ENCODE measurements around the gene SPNS1. TPM values are rescaled to one million over a fixed set of nuclear protein-coding genes. Genes with fewer than 3 reads are reported as not detected.

The SPNS1 gene
- polyA plus RNA-seq, 1 experiment = 23.6 TPM

DNA sequence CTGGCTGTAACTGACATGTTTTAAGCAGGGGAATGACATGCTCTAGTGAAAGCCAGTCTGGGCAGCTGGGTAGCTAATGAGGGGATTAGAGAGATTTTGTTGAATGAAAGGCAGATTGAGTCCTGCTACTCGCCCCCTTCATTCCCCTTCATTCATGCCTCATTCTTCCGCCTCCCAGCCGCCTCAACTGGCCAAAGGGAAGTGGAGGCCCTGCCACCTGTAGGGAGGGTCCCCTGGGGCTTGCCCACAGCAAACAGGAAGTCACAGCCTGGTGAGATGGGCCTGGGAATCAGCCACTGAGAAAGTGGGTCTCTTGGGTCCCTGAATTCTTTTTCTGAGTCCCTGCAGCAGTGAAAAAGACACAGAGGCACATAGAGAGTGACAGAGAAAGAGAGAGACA lies 43.9 kb upstream of the SPNS1 start:
- no peak overlapping the region for H3K27ac ChIP-seq (ENCODE audit: low read depth, low read length)
- TF ChIP-seq CTCF (IDR thresholded peaks at IDR 0.05; ENCODE audit: low read depth, low read length) = no peak
- no peak overlapping the region for H3K4me3 ChIP-seq (ENCODE audit: low read depth, low read length)
- POLR2A ChIA-PET = no interaction called here
- no peaks in the 10 kb centered on the region for H3K27me3 ChIP-seq (ENCODE audit: control insufficient read depth, insufficient read depth, low read length)
- CTCF ChIA-PET = no interaction called here
- H3K9me3 ChIP-seq (ENCODE audit: control insufficient read depth, insufficient read depth, low read length) = no peaks in the 10 kb centered on the region
- DNase-seq (ENCODE audit: low read depth, low spot score) = no peak

DNA sequence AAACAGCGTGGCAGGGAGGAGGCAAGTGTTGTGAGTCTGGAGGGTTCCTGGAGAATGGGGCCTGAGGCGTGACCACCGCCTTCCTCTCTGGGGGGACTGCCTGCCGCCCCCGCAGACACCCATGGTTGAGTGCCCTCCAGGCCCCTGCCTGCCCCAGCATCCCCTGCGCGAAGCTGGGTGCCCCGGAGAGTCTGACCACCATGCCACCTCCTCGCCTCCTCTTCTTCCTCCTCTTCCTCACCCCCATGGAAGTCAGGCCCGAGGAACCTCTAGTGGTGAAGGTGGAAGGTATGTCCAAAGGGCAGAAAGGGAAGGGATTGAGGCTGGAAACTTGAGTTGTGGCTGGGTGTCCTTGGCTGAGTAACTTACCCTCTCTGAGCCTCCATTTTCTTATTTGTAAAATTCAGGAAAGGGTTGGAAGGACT lies 42.8 kb upstream of the SPNS1 start, which contains the start of gene CD19:
CD19 (plus strand) TSS at position 171 of the 425 bp plus-strand sequence; CDS start at position 201, 30 bp downstream.
- no peak within 1 kb of the TSS for H3K27ac ChIP-seq (ENCODE audit: low read depth, low read length)
- H3K27me3 ChIP-seq (ENCODE audit: control insufficient read depth, insufficient read depth, low read length) = no peaks in the 10 kb centered on the region
- TF ChIP-seq CTCF (IDR thresholded peaks at IDR 0.05; ENCODE audit: low read depth, low read length) = no peak
- ChIA-PET CTCF (interaction anchor here (0.6 to 1.4 kb wide), 2 partner anchors 14 to 79 kb away, joined by 3 to 5 read pairs; no protein-coding TSS in a partner anchor), POLR2A (no interaction called here)
- H3K9me3 ChIP-seq (ENCODE audit: control insufficient read depth, insufficient read depth, low read length) = peaks cover 5% of the 10 kb centered on the region; the same call in 1 of the 2 replicates
- DNase-seq (ENCODE audit: low read depth, low spot score) = no peak
- no peak within 1 kb of the TSS for H3K4me3 ChIP-seq (ENCODE audit: low read depth, low read length)

DNA sequence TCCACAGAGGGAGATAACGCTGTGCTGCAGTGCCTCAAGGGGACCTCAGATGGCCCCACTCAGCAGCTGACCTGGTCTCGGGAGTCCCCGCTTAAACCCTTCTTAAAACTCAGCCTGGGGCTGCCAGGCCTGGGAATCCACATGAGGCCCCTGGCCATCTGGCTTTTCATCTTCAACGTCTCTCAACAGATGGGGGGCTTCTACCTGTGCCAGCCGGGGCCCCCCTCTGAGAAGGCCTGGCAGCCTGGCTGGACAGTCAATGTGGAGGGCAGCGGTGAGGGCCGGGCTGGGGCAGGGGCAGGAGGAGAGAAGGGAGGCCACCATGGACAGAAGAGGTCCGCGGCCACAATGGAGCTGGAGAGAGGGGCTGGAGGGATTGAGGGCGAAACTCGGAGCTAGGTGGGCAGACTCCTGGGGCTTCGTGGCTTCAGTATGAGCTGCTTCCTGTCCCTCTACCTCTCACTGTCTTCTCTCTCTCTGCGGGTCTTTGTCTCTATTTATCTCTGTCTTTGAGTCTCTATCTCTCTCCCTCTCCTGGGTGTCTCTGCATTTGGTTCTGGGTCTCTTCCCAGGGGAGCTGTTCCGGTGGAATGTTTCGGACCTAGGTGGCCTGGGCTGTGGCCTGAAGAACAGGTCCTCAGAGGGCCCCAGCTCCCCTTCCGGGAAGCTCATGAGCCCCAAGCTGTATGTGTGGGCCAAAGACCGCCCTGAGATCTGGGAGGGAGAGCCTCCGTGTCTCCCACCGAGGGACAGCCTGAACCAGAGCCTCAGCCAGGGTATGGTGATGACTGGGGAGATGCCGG lies 42.0 kb upstream of the SPNS1 start:
- TF ChIP-seq CTCF (IDR thresholded peaks at IDR 0.05; ENCODE audit: low read depth, low read length) = no peak
- CTCF ChIA-PET = interaction anchor here (1.4 kb wide), 1 partner anchor 13 kb away, joined by 5 read pairs; no protein-coding TSS in a partner anchor
- H3K27me3 ChIP-seq (ENCODE audit: control insufficient read depth, insufficient read depth, low read length) = no peaks in the 10 kb centered on the region
- no peak for DNase-seq (ENCODE audit: low read depth, low spot score)
- no peak overlapping the region for H3K4me3 ChIP-seq (ENCODE audit: low read depth, low read length)
- POLR2A ChIA-PET = interaction anchor here (0.6 kb wide), 1 partner anchor 53 kb away, joined by 6 read pairs; no protein-coding TSS in a partner anchor
- H3K27ac ChIP-seq (ENCODE audit: low read depth, low read length) = no peak overlapping the region
- H3K9me3 ChIP-seq (ENCODE audit: control insufficient read depth, insufficient read depth, low read length) = peaks cover 7% of the 10 kb centered on the region; the same call in 1 of the 2 replicates

GRCh38 chr16:28933171-28933570 lies 41.4 kb upstream of the SPNS1 start:
- no peak for TF ChIP-seq CTCF (IDR thresholded peaks at IDR 0.05; ENCODE audit: low read depth, low read length)
- CTCF ChIA-PET = interaction anchor here (0.6 kb wide), 1 partner anchor 110 kb away, joined by 3 read pairs; the partner anchor contains the start of gene ATXN2L
- peaks cover 7% of the 10 kb centered on the region; the same call in 1 of the 2 replicates for H3K9me3 ChIP-seq (ENCODE audit: control insufficient read depth, insufficient read depth, low read length)
- no peak overlapping the region for H3K4me3 ChIP-seq (ENCODE audit: low read depth, low read length)
- no peaks in the 10 kb centered on the region for H3K27me3 ChIP-seq (ENCODE audit: control insufficient read depth, insufficient read depth, low read length)
- H3K27ac ChIP-seq (ENCODE audit: low read depth, low read length) = no peak overlapping the region
- POLR2A ChIA-PET = no interaction called here
- no peak for DNase-seq (ENCODE audit: low read depth, low spot score)

DNA sequence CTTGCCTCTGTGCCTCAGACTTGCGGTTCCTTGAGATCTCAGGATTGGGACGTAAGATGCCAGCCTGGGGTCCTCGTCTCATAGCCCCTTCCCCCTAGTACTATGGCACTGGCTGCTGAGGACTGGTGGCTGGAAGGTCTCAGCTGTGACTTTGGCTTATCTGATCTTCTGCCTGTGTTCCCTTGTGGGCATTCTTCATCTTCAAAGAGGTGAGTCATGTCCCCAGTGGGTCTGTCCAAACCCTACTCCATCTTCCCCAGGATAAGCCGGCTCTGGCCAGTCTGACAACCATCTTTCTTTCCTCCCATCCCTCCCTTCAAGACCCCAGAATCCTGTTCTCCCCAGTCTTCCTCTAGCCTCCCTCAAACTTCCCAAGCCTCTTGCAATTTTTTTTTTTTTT lies 39.2 kb upstream of the SPNS1 start:
- no peak for DNase-seq (ENCODE audit: low read depth, low spot score)
- CTCF ChIA-PET = interaction anchor here (1.8 kb wide), 1 partner anchor 10 kb away, joined by 14 read pairs; no protein-coding TSS in a partner anchor
- Histone ChIP-seq H3K27ac (ENCODE audit: low read depth, low read length) (no peak overlapping the region), H3K9me3 (ENCODE audit: control insufficient read depth, insufficient read depth, low read length) (peaks cover 7% of the 10 kb centered on the region; the same call in 1 of the 2 replicates), H3K4me3 (ENCODE audit: low read depth, low read length) (no peak overlapping the region), H3K27me3 (ENCODE audit: control insufficient read depth, insufficient read depth, low read length) (no peaks in the 10 kb centered on the region)
- POLR2A ChIA-PET = no interaction called here
- no peak for TF ChIP-seq CTCF (IDR thresholded peaks at IDR 0.05; ENCODE audit: low read depth, low read length)

All from AG04450 (cell line).